ENCODE results near the gene ARF5.

- TF ChIP-seq EZH2 (IDR thresholded peaks at IDR 0.05) (no peak), FOXP2 (optimal IDR thresholded peaks at IDR 0.05; ENCODE audit: control extremely low read depth, extremely low read length, insufficient read depth) (no peak)
Observed at GRCh38 chr7:127619681-127620405, 31.6 kb downstream of the ARF5 start.
